Stimulated activated CD4-positive, alpha-beta T cell treated with anti-CD3 and anti-CD28 coated beads, Interleukin-1b, Interleukin-23, amount 100 ng/mL, for 4 hours (primary cell): ENCODE measurements around the gene ZNF292.
"Not testable (repeated sequence)": the region's sequence is repeated elsewhere in the genome, so short reads cannot be mapped to it uniquely, and the experiment has no call there.

ENCODE experiments used
- DNase-seq, 2 donors: peaks; one replicate each; pipeline ENCODE4 v3.0.0-alpha.2; 2020; ENCODE audit warnings: low read depth in 2 of 2

ZNF292 gene

DNA sequence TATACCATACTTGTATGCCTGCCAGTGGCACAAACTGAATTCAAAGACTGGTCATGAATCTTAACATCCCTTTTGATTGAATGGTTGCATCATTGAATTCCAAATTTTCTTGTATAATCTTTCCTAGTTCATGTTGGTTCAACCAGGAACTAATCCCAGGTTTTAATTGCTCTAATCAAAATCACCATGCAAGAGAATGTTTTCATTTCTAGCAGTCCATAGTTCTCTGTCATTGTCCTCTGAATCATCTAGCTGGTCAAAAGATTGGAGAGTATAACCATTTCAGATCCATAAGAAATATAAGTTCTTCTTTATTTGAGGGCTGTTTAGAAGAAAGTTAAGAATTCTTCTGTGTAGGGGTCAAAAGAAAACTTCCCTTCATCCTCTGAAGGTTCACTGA, 57.2 kb downstream of the ZNF292 start:
- DNase-seq = no peak

DNA sequence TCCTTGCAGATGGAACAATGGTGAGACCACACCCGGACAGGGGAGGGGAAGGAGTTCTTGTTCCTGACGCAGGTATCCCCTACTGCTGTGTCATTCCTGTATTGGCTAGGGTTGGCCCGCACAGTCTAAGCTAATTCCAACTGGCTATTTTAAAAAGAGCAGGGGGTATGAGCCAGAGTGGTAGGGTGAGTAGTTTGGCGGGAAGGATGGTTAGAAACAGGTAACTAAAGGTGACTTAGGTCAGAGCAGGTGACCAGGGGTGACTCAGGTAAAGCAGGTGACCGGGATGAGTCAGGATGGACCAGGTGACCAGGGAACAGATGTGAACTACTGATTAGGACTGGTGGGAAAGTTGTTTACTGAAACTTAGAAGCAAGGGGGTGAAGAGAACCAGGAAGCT, 58.0 kb downstream of the ZNF292 start:
- no peak for DNase-seq

DNA sequence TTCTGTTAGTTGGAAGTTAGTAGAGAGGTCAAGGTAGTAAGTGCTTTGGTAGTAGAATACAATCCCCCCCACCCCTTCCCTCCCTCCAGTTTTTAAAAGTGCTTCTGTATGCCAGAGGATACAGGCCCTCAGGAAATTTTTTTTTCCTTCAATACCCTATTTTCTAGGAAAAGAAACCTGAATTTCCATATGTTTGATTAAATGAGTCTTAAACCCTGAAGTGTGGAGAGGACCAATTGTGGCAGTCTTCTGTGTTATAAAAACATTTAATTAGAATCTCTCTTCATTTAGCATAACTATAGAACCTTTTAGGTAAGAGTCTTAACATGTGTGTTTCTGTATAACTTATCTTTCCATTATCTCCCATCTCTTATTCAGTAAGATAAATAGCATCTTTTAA, 59.5 kb downstream of the ZNF292 start:
- DNase-seq = no peak

DNA sequence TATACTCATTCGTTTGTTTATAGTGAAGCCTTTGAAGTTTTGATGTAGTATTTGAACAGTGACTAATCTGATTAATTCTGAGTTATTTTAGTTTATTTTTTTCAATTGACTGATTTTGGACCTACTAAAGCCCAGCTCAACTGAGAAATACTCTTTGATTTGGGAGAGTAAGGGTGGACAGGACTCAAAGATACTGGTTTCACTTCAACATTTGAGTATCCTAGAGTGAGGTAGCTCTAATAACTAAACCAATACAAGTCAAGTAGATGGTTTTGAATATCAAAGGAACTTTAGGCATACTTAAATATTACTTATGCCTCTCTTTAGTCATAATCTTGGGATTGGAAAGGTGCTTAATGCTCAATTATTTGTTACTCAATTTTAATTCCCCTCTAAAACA, 65.6 kb downstream of the ZNF292 start:
- no peak for DNase-seq

DNA sequence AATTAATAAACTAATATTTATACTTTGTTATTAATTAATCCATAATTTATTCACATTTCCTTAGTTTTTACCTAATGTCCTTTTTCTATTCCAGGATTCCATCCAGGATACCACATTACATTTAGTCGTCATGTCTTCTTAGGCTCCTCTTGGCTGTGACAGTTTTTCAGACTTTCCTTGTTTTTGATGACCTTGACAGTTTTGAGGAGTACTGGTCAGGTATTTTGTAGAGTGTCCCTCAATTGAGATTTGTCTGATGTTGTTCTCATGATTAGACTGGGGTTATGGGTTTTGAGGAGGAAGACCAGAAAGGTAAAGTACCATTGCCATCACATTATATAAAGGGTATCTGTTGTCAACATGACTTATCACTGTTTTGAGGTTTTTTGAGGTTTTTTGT, 67.3 kb downstream of the ZNF292 start:
- no peak for DNase-seq

DNA sequence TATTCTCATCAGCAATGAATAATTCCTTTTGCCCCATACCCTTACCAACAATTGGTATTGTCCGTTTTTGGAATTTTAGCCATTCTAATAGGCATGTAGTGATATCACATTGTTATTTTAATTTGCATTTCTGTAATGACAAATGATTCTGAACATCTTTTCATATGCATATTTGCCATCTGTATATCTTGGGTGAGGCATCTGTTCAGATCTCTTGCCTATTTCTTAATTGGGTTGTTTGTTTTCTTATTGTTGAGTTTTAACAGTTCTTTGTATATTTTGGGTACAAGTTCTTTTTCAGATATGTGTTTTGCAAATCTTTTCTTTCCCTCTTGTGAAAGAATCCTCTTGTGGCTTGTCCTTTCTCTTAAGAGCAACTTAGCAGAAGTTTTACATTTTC, 69.6 kb downstream of the ZNF292 start:
- DNase-seq = no peak

DNA sequence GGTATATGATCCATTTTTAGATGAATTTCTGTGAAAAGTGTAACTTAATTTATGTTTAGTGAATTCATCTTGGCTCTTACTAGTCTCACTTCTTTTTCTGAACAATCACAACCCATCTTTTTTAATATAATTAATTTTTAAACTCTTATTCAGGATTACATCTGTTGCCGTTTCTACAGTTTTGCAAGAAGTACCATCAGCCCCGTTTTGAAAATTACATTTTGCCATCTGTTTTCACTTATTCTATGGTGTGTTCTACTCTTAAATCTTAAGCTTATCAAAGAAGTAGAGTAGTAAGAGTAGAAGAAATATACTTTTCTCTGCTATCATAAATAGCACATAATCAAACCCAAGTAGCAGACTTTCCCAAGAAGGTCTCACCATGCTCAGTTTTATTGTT, 70.1 kb downstream of the ZNF292 start:
- DNase-seq = no peak

DNA sequence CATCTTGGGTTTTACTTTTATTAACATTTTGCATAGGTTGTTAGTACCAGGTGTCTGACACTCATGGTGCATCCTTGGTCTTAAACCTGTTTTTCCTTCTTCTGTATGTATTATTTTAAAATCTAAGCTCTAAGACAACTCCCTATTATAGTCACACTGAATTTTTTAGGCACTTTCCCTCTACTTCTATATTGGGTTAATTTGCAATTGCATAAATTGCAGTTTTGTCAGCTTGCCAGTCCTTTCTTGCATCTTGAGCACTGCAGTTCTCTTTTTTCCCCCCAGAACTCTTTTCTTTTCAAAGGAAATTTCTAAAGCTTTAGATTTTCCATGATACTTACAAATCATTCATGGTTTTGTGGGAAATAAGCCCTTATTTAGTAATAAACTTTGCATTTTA, 70.6 kb downstream of the ZNF292 start:
- DNase-seq = no peak

DNA sequence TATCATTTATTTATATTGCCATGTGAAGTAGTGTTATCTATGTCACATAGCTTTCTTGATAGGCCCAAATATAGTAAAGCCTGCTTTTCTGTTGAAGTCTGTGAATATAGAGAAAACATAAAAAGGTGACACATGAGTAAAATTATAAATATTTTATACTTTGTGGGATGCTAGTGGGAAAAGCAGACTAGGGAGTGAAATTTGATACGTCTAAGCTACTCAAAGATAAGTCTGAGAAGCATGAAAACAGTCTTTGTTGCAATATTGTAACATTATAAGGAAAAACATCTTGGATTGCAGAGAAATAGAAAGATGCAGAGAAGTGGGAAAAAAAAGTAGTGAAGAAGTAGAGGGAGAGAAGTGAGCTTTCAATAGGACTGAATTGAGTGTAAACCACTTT, 75.4 kb downstream of the ZNF292 start:
- DNase-seq = no peak

DNA sequence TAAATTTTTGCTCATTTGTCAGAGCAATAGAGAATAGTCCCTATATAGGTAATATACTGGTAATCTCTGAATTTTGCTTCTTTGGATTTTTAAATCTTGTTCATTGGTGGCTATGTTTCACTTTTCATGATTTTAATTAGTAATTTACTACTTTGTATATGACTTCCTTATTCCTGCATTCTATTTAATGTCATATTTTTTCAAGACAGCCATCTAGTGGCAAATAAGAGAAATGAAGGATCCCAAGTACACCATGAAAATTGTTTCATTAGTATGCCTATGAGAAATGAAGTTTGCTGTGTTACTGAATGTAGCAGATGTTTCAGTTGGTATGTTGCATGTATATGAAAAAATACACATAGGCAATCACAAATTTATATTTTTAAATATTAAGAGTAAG, 82.4 kb downstream of the ZNF292 start:
- no peak for DNase-seq

DNA sequence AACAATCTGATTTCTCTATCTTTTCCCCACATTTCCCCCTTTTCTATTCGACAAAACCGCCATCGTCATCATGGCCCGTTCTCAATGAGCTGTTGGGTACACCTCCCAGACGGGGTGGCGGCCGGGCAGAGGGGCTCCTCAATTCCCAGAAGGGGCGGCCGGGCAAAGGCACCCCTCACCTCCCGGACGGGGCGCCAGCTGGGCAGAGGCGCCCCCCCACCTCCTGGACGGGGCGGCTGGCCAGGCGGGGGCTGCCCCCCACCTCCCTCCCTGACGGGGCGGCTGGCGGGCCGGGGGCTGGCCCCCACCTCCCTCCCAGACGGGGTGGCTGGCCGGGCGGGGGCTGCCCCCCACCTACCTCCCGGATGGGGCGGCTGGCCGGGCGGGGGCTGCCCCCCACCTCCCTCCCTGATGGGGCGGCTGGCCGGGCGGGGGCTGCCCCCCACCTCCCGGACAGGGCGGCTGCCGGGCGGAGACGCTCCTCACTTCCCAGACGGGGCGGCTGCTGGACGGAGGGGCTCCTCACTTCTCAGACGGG, 83.8 kb downstream of the ZNF292 start:
- not testable (repeated sequence) for DNase-seq

DNA sequence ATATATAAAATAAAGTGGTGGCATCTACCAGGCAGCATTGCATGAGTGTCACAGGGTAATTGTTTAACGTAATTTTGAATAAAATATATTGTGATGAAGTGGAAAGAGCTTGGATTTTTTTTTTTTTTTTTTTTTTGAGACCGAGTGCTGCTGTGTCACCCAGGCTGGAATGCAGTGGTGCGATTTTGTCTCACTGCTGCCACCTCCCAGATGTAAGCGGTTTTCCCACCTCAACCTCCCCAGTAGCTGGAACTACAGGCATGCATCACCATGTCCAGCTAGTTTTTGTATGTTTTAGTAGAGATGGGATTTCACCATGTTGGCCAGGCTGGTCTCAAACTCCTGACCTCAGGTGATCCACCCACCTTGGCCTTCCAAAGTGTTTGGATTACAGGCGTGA, 85.9 kb downstream of the ZNF292 start:
- no peak for DNase-seq

DNA sequence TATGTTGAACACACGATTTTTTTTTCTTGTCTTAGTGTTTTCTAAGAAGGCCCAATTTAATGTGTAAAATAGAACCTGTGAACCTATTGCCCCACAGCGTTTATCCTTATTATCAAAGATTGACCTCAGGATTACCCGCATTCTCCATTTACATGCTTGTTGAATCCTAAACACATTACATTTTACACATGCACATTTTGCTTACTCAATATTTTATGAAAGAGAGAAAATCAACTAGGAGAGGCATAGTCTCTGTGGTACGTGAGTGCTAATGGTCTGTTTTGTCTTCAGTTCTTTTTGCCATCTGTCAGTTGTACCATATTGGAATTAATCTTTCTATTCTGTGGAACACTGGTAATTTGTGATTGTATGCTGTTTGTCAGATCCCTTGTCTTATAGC, 86.9 kb downstream of the ZNF292 start:
- DNase-seq = no peak

DNA sequence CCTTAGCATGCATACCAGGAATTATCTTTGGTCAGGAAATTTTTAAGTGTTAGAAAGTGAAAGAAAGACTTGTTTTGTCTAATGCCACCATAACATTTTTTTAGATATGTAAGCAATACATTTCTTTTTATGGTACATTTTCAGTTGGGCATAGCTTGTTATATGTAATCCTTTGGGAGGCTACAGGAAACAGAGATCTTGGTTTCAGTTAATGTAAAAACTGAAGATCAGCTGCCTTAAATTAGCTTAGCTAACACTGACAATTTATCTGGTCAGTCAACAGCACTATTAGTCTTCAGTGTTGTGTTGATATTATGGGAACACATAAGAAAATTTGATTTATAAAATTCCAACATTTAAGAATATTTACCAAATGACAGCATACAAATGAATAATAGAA, 88.4 kb downstream of the ZNF292 start:
- no peak for DNase-seq

DNA sequence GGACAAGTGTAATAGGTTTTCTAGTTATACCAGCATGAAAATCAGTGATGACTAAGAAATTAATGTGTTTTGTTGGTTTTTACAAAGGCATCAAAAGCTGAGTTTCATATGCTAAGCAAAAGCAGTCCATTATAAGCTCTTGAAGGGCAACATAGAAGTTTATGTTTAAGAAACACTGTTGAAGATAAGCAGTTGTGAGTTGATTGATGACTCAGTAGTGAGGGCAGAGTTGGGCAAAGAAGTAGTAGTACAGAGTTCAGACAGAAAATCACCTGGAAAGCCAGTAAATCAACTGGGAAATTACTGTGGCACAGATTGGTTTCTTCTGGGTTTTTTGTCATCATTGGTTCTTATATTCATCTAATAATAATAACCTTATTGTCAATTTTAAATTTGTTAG, 89.0 kb downstream of the ZNF292 start:
- no peak for DNase-seq

DNA sequence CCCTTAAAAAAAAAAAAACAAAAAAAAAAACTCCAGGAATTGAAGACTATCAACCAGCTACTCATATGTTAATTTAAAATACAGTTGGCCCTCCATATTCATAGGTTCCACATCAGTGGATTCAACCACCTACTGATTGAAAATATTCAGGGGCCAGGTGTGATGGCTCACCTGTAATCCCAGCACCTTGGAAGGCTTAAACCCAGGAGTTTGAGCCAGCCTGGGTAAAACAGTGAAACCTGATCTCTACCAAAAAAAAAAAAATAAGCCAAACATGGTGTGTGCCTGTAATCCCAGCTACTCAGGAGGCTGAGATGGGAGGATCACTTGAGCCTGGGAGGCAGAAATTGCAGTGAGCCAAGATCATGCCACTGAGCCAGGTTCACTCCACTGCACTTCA, 94.7 kb downstream of the ZNF292 start:
- no peak for DNase-seq

DNA sequence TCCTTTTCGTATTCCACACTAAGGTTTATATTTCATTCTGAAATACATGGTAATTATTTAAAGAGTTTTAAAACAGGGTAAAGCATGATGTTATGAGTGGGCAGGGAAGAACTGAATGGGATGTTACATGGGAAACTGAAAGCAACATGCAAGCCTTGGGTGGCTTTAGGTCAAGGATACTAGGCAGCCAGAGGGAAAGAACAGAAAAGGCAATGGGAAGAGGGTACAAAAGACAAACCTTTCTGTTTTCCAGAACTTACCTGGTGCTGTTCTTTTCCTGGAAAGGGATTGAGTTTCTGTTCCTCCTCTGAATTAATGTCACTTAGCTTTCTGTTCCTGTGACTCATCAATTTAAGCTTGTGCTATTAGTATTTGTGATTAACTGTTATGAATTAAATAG, 95.9 kb downstream of the ZNF292 start:
- no peak for DNase-seq

DNA sequence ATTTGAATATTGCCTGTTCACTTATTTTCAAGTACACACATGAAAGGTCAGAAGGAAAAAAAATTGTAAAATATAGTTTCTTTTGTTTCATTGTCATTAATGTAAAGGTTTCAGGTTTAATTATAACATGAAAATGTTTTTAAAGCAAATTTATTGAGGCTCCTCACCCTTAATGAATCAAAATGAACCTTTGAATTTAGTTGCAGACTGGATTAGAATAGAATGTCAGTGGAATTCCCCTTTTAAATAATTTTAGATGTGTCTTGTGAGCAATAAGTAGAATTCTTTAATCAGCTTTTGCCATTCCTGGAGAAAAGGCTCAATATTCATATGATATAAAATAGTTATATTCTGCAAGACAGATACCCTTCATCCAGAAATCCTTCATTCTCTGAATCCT, 96.4 kb downstream of the ZNF292 start:
- DNase-seq = no peak

DNA sequence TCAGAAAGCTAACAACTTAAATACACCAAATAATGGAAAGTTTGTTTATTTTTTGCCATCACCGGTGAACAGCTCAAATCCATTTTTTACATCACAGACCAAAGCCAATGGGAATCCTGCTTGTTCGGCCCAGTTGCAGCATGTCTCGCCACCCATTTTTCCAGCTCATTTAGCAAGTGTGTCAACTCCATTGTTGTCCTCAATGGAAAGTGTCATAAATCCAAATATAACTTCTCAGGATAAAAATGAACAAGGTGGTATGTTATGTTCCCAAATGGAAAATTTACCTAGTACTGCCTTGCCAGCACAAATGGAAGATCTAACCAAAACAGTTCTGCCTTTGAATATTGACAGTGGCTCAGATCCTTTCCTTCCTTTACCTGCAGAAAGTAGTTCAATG, 101.7 kb downstream of the ZNF292 start:
- no peak for DNase-seq

DNA sequence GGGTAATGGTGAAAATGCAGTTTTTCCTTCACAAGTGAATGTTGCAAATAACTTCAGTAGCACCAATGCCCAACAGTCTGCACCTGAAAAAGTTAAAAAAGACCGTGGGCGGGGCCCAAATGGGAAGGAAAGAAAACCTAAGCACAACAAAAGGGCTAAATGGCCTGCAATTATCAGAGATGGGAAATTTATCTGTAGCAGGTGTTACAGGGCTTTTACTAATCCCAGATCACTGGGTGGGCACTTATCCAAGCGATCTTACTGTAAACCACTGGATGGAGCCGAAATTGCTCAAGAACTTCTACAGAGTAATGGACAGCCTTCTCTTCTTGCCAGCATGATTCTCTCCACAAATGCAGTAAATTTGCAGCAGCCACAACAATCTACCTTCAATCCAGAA, 102.2 kb downstream of the ZNF292 start:
- DNase-seq = no peak

DNA sequence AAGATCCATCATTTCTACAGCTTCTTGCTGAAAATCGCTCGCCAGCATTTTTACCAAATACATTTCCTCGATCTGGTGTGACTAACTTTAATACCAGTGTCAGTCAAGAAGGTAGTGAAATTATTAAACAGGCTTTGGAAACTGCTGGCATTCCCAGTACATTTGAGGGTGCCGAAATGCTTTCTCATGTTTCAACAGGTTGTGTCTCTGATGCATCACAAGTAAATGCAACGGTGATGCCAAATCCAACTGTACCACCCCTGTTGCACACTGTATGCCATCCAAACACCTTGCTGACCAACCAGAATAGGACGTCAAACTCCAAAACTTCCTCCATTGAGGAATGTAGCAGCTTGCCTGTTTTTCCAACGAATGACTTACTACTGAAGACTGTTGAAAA, 102.6 kb downstream of the ZNF292 start:
- DNase-seq = no peak

DNA sequence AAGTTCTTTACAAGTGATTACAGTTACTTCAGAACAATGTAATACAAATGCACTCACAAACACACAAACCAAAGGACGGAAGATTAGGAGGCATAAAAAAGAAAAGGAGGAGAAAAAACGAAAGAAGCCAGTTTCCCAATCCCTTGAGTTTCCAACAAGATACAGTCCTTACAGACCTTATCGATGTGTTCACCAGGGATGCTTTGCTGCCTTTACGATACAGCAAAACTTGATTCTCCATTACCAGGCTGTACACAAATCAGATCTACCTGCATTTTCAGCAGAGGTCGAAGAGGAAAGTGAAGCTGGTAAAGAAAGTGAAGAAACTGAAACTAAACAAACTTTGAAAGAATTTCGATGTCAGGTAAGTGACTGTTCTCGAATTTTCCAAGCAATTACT, 104.4 kb downstream of the ZNF292 start:
- DNase-seq = no peak

DNA sequence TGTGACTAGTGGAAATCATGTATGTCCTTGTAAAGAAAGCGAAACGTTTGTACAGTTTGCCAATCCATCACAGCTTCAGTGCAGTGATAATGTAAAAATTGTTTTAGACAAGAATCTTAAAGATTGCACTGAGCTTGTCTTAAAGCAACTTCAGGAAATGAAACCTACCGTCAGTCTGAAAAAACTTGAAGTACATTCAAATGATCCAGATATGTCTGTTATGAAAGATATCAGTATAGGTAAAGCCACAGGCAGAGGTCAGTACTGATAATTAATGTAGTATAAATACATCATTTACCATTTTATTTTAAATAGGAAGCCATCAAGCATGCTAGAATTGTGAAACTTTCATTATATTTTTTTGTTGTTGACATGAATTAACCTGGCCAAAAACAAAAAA, 106.2 kb downstream of the ZNF292 start:
- no peak for DNase-seq

DNA sequence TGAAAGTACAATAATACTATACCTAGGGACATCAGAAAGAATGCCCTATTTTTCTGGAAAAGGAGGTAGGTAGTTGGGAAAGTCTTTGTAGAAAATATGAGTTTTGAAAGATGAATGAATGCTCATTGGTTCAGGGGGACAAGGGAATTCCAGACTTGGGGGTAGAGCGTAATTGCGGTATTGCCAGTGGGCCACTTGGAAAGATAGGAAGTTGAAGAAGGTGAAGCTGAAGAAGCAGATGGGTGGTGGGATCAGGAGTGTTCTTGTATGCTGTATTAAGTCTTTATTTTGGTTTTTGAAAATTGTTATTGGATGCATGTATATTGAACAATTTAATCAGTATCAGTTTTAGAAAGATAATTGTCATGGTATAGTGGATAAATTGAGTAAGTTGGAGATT, 109.1 kb downstream of the ZNF292 start:
- no peak for DNase-seq
